GM21723 (cell line): ENCODE data around the gene CTSC.

Source experiments
- ATAC-seq: cut with Tn5 transposase; IDR thresholded peaks from one replicate; pipeline ENCODE4 v1.9.1; 2021; ENCODE audit warnings: mild to moderate bottlenecking, moderate library complexity; ENCODE audit not compliant: unreplicated experiment

The CTSC gene

GRCh38 chr11:88337181-88337986 lies at the start of gene CTSC:
Gene CTSC, minus strand, starts transcription at chr11:88337736. Its CDS starts 64 bp downstream, at chr11:88337672.
- ATAC-seq = peak; percentile 93

- ATAC-seq = no peak
Observed at GRCh38 chr11:88384669-88385005, 47.1 kb upstream of the CTSC start.

DNA sequence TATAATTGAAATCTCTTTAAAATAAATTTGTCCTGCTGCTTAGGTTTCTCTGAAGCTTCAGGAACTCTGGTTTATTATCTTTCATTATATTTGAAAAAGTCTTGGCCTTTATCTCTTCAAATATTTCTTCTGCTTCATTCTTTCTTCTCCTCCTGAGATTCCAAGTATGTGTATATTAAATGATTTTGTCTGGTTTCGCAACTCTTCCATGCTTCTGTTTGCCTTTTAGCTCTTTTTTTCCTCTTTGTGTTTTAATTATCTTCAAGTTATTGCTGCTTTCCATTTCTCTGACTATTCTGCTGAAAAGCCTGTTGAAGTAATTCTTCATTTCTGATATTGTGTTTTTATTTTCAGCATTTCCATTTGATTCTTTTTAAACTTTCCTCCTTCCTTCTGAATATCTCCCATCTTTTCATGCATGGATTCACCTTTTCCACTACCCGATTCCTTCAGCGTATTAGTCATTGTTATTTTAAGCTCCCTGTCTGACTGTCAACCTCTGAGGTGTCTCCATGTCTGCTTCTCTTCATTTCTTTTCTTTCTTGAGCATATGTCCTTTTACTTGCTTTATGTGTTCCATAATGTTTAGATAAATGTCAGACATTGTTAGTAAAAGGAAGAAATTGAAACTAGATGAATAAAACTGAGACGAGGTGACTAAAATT lies 46.6 kb upstream of the CTSC start:
- no peak for ATAC-seq

DNA sequence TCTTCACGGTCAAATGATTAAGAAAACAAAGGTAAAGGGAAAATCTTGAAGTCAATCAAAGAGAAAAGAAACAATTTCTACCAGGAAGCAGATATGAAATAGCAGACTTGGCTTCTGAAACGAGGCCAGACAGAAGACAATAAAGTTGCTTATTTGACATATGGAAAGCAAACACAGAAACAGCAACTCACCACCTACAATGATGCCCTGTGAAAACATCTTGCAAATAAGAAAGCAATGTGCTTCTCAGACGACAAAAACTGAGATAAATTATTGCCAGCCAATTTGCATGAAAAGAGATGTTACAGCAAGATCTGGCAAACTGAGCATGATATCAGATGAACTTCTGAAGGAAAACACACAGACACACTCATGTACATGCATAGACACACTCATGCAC lies 45.9 kb upstream of the CTSC start:
- ATAC-seq = no peak

GRCh38 chr11:88379130-88379529 lies 41.6 kb upstream of the CTSC start:
- ATAC-seq = no peak

- ATAC-seq = no peak
Observed at GRCh38 chr11:88378422-88379066, 41.0 kb upstream of the CTSC start.

DNA sequence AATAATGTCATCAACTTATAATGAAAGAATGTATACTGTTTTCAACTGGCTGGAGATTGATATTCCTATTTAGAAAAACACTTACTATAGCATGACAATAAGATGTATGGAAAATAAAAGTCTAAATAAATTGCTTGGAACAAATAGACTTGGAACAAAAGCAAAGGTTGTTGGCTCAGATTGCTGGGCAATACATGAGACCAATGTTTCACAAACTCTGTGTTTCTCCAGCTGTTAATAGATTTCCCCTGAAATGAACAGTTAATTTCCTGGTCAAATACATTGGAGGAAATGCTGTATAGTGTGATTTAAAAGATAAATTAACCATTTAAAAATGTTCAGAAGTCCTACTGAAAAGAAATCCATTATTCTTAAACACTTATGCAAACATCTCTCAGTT lies 40.1 kb upstream of the CTSC start:
- no peak for ATAC-seq

- ATAC-seq = no peak
Observed at GRCh38 chr11:88377144-88377543, 39.6 kb upstream of the CTSC start.

DNA sequence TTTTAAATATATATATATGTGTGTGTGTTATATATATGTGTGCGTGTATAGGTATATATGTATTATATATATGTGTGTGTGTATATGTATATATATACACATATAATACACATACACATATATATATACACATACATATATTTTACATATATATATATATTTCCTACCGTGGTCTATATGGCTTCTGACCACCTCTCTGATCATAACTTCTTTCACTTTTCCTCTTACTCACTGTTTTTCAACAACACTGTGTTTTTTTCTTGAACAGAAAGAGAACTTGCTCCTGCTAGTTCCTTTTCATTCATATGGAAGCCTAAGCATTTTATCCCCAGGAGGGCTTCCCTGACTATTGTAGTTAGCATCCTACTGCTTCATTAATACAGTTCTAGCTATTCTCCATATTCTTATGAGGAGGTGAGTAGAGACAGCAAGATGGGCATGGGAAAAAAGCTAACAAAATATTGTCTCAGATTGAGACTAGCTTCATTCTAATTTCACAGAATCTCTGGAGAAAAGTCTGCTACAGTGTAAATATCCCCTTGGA lies 38.5 kb upstream of the CTSC start:
- no peak for ATAC-seq

- no peak for ATAC-seq
Observed at GRCh38 chr11:88370782-88371181, 33.2 kb upstream of the CTSC start.

GRCh38 chr11:88367310-88367709 lies 29.8 kb upstream of the CTSC start:
- no peak for ATAC-seq

DNA sequence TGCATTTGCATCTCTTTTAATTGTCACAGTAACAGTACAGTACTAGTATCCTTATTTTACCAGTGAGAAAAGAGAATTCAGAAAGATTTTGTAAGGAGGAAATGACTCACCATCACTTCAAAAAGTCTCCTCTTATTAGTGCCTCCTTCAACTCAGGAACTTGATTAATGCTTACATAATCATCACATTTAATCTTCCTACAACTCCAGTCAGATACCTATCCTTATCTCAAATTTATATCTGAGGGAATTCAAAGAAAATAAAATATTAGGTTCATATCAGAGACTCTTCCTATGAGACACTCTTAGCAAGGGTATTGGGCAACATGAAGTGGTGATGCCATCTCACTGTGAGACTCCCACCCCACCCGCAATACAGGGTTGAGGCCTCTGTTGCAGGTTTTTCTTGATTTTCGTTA lies 26.1 kb upstream of the CTSC start:
- no peak for ATAC-seq

GRCh38 chr11:88363004-88363403 lies 25.5 kb upstream of the CTSC start:
- no peak for ATAC-seq

DNA sequence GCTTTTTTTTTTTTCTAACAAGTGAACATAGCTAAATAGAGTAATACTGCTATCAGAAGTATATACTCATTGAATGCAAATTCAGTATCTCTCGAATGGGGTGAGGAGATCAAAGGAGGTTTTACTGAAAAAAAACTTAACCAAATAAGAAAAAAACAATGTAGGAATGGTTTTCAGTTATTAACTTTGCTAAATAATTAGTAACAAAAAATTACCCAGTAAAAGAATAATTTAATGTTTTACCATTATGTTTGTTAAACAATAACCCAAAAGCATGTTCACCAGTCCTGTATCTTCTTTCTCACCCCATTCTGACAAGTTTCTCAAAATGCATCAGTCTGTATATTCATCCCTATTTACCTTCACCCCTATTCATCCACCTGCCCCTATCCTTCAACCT lies 22.6 kb upstream of the CTSC start:
- no peak for ATAC-seq

DNA sequence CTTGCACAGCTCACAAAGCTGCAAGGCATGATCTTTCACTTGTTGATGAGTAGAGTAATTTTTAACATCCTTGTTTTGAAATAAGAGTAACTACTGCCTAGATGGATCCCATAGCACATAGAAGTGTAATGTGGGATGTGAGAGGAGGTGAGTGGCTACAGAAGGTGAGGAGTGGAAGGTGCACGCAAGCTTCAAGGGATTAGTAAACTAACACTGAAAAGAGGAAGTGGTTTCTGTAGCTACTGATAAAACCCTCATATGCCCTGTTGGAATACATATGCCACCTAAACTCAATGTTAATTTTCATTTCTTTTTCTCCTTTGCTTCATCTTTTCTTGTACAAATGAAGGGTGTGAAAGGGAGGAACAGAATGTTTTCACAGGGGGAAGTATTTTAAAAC lies 22.0 kb upstream of the CTSC start:
- ATAC-seq = peak; percentile 71

DNA sequence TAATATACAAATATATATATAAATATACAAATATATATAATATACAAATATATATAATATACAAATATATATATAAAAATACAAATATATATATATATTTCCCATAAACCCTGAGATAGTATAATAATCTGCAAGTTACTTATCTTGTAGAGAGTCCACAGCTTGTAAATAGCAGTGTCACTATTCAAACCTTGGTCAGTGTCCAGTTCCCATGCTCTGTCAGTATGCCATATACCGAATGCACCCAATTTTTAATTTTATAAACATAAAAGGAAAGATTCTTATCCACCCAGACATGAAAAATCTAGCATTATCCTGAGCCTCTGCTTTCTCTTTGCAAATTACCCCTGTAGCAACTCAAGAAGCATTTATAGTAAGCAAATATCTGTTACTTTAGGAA lies 21.6 kb upstream of the CTSC start:
- no peak for ATAC-seq

- no peak for ATAC-seq
Observed at GRCh38 chr11:88358040-88358431, 20.5 kb upstream of the CTSC start.

DNA sequence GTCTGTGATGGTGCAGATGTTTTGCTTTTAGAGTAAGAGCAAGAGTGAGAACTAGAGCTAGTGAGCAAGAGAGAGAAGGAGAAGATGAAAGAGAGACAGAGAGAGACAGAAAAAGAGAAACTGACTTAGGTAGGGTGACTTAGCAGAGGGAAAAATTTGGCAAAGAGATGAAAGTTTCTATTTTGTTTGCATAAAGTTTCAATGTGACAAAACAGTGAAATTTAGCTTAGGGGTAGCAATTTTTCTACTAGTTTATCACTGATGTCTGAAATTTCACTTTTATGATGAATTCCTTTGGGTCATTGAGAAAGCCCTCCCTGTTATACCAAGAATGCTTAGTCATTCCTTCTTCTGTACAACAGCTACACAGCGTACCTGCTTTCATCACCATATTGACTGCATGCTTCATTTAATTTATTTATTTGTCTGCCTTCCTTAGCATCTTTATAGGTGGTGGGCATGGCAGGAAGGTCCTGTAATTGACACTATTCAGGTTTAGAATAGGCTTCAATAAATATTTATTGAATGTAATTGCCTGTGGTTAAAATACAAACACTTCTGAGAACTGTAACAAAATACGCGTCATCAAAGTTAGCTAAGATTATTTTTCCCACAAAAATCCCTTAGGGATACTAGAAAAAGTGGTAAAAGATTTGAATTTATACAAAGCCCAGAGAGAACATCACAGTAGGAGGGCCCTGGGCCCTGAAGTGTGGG lies 19.9 kb upstream of the CTSC start:
- peak; percentile 68 for ATAC-seq

- ATAC-seq = no peak
Observed at GRCh38 chr11:88355887-88356286, 18.4 kb upstream of the CTSC start.

- ATAC-seq = no peak
Observed at GRCh38 chr11:88354912-88355311, 17.4 kb upstream of the CTSC start.

DNA sequence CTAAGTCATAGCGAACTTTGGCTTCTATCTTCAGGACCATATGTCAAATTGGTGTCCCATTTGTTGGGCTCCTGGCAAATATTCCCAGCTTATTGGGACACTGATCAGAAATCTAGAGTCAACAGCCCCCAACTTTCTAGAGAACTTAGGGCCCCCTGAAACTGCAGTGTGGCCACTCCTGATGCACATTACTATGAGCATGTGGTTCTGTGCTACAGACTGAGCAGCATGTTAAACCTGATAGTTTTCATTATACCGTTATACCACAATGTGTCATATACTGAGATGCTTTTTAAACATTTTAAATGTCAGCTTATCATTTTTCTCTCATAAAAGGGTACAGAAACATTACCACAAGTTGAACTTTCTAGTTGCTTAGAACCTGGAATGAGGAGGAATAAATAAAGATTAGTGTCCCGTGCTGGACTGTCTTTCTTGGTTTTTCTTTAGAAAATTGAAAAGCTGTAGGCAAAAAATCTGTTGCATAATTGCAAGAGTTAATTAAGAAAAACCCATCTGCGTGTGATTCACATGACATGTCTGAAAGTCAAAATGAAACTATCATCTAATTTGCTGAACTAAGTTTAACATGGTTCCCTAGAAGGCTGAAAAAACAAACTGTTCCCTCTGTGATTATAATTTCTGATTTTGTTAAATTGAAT lies 16.4 kb upstream of the CTSC start:
- ATAC-seq = peak; percentile 34
